Measurements from ENCODE around the gene ARID5B.

The ARID5B gene

DNA sequence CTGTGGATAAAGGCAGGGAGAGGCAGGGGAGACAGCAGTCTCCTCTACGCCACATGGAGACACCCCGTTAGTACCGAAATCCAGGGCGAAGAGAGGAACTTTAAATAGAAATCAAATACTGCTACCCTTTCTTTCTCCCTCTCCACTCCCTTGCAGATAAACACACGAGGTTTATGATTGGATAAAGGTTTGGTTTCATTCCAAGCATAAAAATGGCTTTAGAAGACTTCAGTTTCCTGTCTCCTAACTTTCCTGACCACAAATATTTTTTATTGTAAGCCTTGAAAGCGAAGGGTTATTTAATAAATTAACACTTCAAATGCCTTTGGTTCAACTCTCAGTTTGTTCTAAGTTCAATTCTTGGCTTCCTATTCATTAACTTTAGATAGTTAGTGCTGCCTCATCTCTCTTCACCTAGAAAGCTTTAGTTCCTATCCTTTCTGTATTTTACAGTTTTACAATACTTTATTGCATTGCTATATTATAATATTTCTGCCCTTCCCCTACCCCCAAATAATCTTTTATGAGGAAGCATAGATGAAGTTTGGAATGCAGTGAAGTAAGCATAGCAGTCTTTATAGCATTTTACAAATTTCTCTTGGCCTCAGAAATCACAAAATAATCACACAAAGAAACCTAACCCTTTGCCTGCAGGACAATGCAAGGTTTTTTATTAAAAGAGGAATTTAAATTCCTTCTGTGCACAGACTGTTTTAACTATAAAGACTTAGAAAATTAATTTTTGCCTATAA lies 31.5 kb upstream of the ARID5B start:
- Histone ChIP-seq H3K36me3 (ENCODE audit: control insufficient read depth, low read depth, low read length) (no peaks in the 10 kb centered on the region), H3K27me3 (ENCODE audit: control insufficient read depth, insufficient read depth, low read length) (no peaks in the 10 kb centered on the region), H3K9me3 (ENCODE audit: control insufficient read depth, low read depth, low read length) (no peaks in the 10 kb centered on the region), H3K27ac (ENCODE audit: low read length) (no peak overlapping the region), H3K4me3 (ENCODE audit: low read length) (no peak overlapping the region), H3K4me1 (ENCODE audit: control insufficient read depth, low read depth, low read length) (no peaks in the 10 kb centered on the region), H3K9ac (ENCODE audit: low read length) (no peak overlapping the region)

DNA sequence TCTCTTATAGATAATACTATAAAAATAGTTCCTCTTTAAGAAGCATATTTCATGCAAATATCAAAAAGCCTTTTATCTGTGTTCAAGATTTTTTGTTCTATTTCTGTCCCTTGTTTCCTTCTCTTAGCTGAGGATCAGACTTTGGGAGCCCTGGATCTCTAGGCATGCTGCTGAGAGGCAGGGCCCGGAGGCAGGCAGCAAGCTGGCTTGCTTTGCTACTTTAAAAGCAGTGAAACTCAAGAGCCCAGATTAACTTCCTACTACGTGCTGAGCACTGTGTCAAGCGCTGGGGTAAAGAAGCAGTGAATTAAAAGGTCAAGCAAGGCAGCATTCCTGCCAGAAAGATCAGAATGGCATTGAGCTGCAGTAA lies 31.0 kb upstream of the ARID5B start:
- no peak overlapping the region for H3K27ac ChIP-seq (ENCODE audit: low read length)
- H3K27me3 ChIP-seq (ENCODE audit: control insufficient read depth, insufficient read depth, low read length): no peaks in the 10 kb centered on the region
- no peak overlapping the region for H3K4me3 ChIP-seq (ENCODE audit: low read length)
- no peaks in the 10 kb centered on the region for H3K36me3 ChIP-seq (ENCODE audit: control insufficient read depth, low read depth, low read length)
- H3K9me3 ChIP-seq (ENCODE audit: control insufficient read depth, low read depth, low read length): no peaks in the 10 kb centered on the region
- no peaks in the 10 kb centered on the region for H3K4me1 ChIP-seq (ENCODE audit: control insufficient read depth, low read depth, low read length)
- no peak overlapping the region for H3K9ac ChIP-seq (ENCODE audit: low read length)

DNA sequence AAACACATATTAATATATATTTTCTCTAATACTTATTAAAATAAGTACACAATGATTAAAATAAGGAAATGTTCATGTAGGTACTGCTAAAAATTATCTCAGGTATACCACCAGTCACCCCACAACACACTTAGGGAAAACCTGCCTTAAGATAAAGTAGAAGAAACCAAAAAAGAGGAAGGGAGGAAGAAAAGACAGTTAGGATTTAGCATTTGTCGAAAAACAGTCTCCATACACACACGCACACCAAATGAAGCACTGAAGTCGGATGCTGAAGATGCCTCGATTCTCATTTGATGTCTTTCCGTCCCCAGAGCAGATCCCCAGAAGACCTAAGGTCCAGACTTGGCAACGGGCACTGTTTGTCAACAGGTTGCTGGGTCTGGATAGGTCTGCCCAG lies 30.0 kb upstream of the ARID5B start:
- Histone ChIP-seq H3K27ac (ENCODE audit: low read length) (no peak overlapping the region), H3K9ac (ENCODE audit: low read length) (no peak overlapping the region), H3K4me3 (ENCODE audit: low read length) (no peak overlapping the region), H3K36me3 (ENCODE audit: control insufficient read depth, low read depth, low read length) (no peaks in the 10 kb centered on the region), H3K27me3 (ENCODE audit: control insufficient read depth, insufficient read depth, low read length) (no peaks in the 10 kb centered on the region), H3K4me1 (ENCODE audit: control insufficient read depth, low read depth, low read length) (no peaks in the 10 kb centered on the region), H3K9me3 (ENCODE audit: control insufficient read depth, low read depth, low read length) (no peaks in the 10 kb centered on the region)

DNA sequence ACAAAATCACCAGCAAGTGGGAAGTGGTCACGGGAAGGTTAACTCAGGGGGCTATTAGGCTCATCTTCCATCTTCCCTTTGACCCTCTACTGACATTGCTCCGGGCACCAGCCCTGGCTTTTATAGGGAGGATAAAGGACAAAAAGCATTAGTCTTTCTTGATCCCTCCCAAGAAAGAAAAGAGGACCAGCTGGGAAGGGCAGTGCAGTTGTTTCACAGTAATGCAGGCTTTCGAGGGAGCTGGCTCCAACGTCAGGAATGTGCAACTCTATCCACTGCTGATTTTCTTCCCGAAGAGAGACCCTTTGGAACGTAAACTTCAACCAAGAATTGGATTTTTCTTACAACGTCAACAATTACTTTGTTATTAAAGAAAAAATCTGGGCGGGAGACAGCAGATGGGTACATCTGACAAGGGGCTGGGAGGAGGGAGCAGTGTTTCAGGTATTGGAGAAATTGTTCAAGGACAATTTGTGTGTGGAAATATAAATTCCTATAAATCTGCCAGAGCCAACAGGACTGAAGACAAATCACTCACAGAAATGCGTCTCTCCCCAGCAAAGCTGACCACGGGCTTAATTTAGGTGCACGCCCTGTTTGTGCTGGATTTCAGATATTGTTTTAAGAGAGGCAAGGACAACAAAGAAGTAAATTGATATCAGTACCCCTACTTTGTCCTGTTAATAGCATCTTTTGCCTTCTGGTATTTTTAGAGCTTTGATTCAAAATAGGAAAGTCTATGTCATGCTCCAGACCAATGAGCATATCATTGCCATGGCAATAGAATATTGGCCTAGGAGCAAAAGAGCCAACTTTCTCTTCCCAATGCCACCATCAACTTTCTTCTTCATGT lies 23.4 kb upstream of the ARID5B start:
- Histone ChIP-seq H3K27me3 (ENCODE audit: control insufficient read depth, insufficient read depth, low read length) (no peaks in the 10 kb centered on the region), H3K9ac (ENCODE audit: low read length) (no peak overlapping the region), H3K4me3 (ENCODE audit: low read length) (no peak overlapping the region), H3K36me3 (ENCODE audit: control insufficient read depth, low read depth, low read length) (no peaks in the 10 kb centered on the region), H3K27ac (ENCODE audit: low read length) (no peak overlapping the region), H3K9me3 (ENCODE audit: control insufficient read depth, low read depth, low read length) (no peaks in the 10 kb centered on the region), H3K4me1 (ENCODE audit: control insufficient read depth, low read depth, low read length) (no peaks in the 10 kb centered on the region)

DNA sequence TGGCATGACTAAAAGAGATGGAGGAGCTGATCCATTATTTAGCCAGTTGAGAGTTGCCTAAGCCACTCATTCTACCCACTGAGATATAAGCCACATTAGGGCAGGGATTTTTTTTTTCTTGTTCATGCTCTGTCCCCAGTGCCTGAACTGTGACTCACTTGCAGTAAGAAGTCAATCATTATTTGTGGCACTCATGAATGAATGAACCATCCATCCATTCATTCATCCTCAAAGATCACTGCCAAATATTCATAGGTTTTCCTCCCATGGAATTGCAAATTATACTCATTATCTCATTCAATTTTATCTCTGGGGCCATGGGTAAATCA lies 22.8 kb upstream of the ARID5B start:
- no peak overlapping the region for H3K4me3 ChIP-seq (ENCODE audit: low read length)
- no peaks in the 10 kb centered on the region for H3K4me1 ChIP-seq (ENCODE audit: control insufficient read depth, low read depth, low read length)
- H3K27me3 ChIP-seq (ENCODE audit: control insufficient read depth, insufficient read depth, low read length): no peaks in the 10 kb centered on the region
- H3K9me3 ChIP-seq (ENCODE audit: control insufficient read depth, low read depth, low read length): no peaks in the 10 kb centered on the region
- H3K27ac ChIP-seq (ENCODE audit: low read length): no peak overlapping the region
- no peaks in the 10 kb centered on the region for H3K36me3 ChIP-seq (ENCODE audit: control insufficient read depth, low read depth, low read length)
- H3K9ac ChIP-seq (ENCODE audit: low read length): no peak overlapping the region

DNA sequence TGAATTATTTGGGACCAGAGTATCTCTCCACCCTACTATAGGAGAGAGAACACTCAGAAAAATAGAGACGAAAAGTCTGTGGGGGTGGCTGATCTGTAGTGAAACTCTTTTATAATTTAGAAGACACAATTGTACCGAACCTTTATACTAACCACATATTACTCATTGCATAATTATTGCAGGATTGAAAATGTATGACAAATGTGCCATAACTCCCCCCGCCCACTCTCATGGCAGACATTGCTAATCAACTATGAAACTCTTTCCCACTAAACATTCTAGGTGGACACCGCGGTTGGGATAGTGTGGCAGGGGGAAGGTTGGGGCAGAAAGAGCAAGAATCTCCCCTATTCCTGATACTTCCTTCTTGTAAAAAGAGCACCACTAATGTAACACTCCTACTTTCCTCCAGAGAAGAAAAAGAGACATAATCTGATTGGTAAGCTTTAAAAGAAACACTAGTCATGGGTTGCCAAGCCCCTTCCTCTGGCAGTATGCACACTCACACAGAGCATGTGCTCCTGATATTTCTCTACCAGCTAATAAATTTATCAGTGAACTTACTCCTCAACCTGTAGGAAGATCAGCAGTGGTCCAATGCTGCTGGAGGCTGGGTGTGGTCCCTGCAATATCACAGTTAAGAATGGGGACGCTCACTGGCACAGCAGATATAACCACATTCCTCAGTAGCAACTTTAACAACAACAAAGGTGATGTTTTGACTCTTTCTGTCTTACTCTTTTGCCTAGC lies 18.7 kb upstream of the ARID5B start:
- Histone ChIP-seq H3K27me3 (ENCODE audit: control insufficient read depth, insufficient read depth, low read length) (no peaks in the 10 kb centered on the region), H3K9me3 (ENCODE audit: control insufficient read depth, low read depth, low read length) (no peaks in the 10 kb centered on the region), H3K4me3 (ENCODE audit: low read length) (no peak overlapping the region), H3K4me1 (ENCODE audit: control insufficient read depth, low read depth, low read length) (no peaks in the 10 kb centered on the region), H3K36me3 (ENCODE audit: control insufficient read depth, low read depth, low read length) (no peaks in the 10 kb centered on the region), H3K9ac (ENCODE audit: low read length) (no peak overlapping the region), H3K27ac (ENCODE audit: low read length) (no peak overlapping the region)

DNA sequence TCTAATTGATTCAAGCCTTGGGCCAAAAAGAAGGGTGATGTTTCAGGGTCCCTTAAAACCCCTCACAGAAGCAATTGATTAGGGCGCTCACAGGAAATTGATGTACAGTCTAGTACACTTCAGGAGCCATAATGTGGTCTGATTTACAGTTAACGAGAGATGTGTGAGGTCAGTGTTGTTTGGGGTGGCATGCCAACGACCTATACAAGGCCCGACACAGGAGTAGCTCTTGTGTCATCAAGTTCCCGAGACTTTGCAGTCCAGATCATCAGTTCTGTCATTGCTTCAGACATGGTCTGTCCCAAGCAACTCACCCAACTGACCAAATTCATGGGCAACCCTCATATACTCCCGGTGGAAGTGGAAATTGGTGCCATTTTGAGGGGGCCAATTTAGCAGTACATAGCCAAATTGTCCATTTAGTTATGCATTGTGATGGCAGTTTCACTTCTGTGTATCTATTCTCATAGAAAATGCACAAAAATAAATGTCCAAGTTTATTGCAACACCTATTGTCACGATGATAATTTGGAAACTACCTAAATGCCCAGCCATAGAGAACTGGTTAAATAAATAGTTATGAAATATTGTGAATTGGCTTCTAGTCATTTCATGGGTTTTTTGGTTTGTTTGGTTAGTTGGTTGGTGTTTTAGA lies 18.0 kb upstream of the ARID5B start:
- H3K36me3 ChIP-seq (ENCODE audit: control insufficient read depth, low read depth, low read length): no peaks in the 10 kb centered on the region
- H3K27me3 ChIP-seq (ENCODE audit: control insufficient read depth, insufficient read depth, low read length): no peaks in the 10 kb centered on the region
- no peaks in the 10 kb centered on the region for H3K9me3 ChIP-seq (ENCODE audit: control insufficient read depth, low read depth, low read length)
- H3K4me1 ChIP-seq (ENCODE audit: control insufficient read depth, low read depth, low read length): no peaks in the 10 kb centered on the region
- no peak overlapping the region for H3K9ac ChIP-seq (ENCODE audit: low read length)
- no peak overlapping the region for H3K27ac ChIP-seq (ENCODE audit: low read length)
- H3K4me3 ChIP-seq (ENCODE audit: low read length): no peak overlapping the region

DNA sequence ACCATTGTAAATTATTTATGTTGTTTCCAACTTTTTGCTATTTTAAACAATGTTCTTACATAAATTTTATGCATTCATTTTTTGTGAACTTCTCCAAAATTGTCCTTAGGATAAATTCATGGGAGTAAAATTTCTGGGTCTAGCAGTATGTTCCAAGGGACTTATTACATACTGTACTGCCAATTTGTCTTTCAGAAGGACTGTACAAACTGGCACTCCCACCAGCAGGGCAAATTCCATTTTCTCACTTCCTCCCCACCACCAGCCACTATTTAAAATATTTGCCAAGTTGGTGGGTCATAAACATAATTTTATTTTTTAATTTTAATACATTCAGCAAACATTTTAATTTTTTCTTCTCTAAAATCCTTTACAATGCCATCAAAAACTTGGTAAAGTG lies 13.7 kb upstream of the ARID5B start:
- no peaks in the 10 kb centered on the region for H3K36me3 ChIP-seq (ENCODE audit: control insufficient read depth, low read depth, low read length)
- H3K4me3 ChIP-seq (ENCODE audit: low read length): no peak overlapping the region
- no peaks in the 10 kb centered on the region for H3K4me1 ChIP-seq (ENCODE audit: control insufficient read depth, low read depth, low read length)
- no peaks in the 10 kb centered on the region for H3K27me3 ChIP-seq (ENCODE audit: control insufficient read depth, insufficient read depth, low read length)
- no peaks in the 10 kb centered on the region for H3K9me3 ChIP-seq (ENCODE audit: control insufficient read depth, low read depth, low read length)
- no peak overlapping the region for H3K27ac ChIP-seq (ENCODE audit: low read length)
- H3K9ac ChIP-seq (ENCODE audit: low read length): no peak overlapping the region

DNA sequence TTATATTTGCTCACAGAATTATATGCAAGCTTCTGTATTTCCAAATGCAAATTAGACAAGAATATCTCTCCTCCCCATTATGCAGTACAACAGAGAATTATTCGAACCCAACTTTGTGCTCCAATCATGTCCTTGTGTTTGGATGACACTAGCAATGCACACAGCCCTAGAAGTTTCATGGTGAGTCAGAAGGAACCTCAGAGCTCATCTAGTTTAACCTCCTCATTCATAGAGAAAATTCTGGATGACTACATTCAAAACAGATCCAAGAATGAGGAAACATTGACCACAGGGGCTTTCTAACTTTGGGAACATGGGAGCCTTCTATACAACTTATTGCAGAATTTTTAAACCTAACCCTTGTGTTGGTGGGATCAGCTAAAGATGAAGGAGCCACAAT lies 12.8 kb upstream of the ARID5B start:
- no peaks in the 10 kb centered on the region for H3K36me3 ChIP-seq (ENCODE audit: control insufficient read depth, low read depth, low read length)
- H3K27me3 ChIP-seq (ENCODE audit: control insufficient read depth, insufficient read depth, low read length): no peaks in the 10 kb centered on the region
- H3K9ac ChIP-seq (ENCODE audit: low read length): no peak overlapping the region
- no peaks in the 10 kb centered on the region for H3K9me3 ChIP-seq (ENCODE audit: control insufficient read depth, low read depth, low read length)
- H3K27ac ChIP-seq (ENCODE audit: low read length): no peak overlapping the region
- no peaks in the 10 kb centered on the region for H3K4me1 ChIP-seq (ENCODE audit: control insufficient read depth, low read depth, low read length)
- H3K4me3 ChIP-seq (ENCODE audit: low read length): no peak overlapping the region

DNA sequence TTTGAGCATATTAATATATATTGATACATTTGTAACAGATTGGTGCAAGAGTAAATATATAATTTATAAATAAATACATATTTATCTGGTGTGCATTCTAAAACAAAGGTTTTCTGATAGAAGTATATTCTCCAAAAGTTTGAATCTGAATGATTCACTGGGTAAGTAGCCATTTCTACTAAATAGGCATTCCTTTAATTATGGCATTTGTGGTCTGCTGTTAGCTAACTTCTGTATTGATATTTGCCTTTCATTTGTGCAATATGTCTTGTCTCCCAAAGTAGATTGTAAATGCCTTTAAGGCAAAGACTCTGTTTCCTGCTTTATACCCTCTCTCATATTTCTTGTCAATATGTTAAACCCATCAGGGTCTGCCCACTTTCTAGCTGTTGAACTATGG lies 11.1 kb upstream of the ARID5B start:
- Histone ChIP-seq H3K4me1 (ENCODE audit: control insufficient read depth, low read depth, low read length) (no peaks in the 10 kb centered on the region), H3K27ac (ENCODE audit: low read length) (no peak overlapping the region), H3K4me3 (ENCODE audit: low read length) (no peak overlapping the region), H3K9ac (ENCODE audit: low read length) (no peak overlapping the region), H3K9me3 (ENCODE audit: control insufficient read depth, low read depth, low read length) (no peaks in the 10 kb centered on the region), H3K27me3 (ENCODE audit: control insufficient read depth, insufficient read depth, low read length) (no peaks in the 10 kb centered on the region), H3K36me3 (ENCODE audit: control insufficient read depth, low read depth, low read length) (no peaks in the 10 kb centered on the region)

DNA sequence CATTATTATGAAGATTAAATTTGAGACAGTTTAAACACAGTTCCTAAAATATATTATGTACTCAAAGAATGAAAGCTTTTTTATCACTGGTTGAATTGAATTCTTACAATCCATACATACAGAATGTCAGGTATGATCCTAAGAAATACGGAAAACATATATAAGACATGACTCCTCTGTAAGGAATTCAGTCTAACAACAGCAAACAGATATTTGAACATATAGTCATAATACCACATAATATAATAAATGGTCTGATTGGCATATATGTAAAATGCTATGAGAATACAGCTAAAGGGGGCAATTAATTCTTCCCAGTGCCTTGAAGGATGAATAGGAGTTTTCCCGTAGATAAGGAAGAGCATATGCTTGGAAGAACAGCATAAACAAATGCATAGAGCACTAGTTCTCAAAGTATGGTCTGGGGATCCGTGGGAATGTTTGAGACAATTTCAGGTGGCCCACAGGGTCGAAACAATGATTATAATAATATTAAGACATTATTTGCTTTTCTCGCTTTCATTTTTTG lies 10.6 kb upstream of the ARID5B start:
- Histone ChIP-seq H3K4me1 (ENCODE audit: control insufficient read depth, low read depth, low read length) (no peaks in the 10 kb centered on the region), H3K27ac (ENCODE audit: low read length) (no peak overlapping the region), H3K9ac (ENCODE audit: low read length) (no peak overlapping the region), H3K36me3 (ENCODE audit: control insufficient read depth, low read depth, low read length) (no peaks in the 10 kb centered on the region), H3K9me3 (ENCODE audit: control insufficient read depth, low read depth, low read length) (no peaks in the 10 kb centered on the region), H3K27me3 (ENCODE audit: control insufficient read depth, insufficient read depth, low read length) (no peaks in the 10 kb centered on the region), H3K4me3 (ENCODE audit: low read length) (no peak overlapping the region)

Data from iPS-18a (cell line).